Skeletal muscle satellite cell (primary cell): Measurements from ENCODE around the gene SMARCA4.
A peak's percentile ranks its signal among the peaks of the same experiment; 100 is the strongest.
"Not testable (repeated sequence)": the region's sequence is repeated elsewhere in the genome, so short reads cannot be mapped to it uniquely, and the experiment has no call there.

Source experiments
- H3K27me3 ChIP-seq: 2 replicates; pipeline ENCODE4 v1.7.0; 2013; ENCODE audit warnings: low read length; ENCODE audit not compliant: control insufficient read depth, insufficient read depth
- H3K36me3 ChIP-seq: 2 replicates; pipeline ENCODE4 v1.7.0; 2013; ENCODE audit warnings: mild to moderate bottlenecking, control low read depth, low read length; ENCODE audit not compliant: insufficient read depth
- H3K4me1 ChIP-seq: 2 replicates; pipeline ENCODE4 v1.7.0; 2013; ENCODE audit warnings: low read length; ENCODE audit not compliant: control insufficient read depth, insufficient read depth
- H3K4me2 ChIP-seq: 2 replicates; pipeline ENCODE4 v1.7.0; 2013; ENCODE audit warnings: mild to moderate bottlenecking, low read length
- H3K4me3 ChIP-seq: 2 replicates; pipeline ENCODE4 v1.7.0; 2013; ENCODE audit warnings: low read length
- H3K9ac ChIP-seq: 2 replicates; pipeline ENCODE4 v1.7.0; 2013; ENCODE audit warnings: mild to moderate bottlenecking, low read depth, low read length, moderate library complexity
- H3K9me3 ChIP-seq: replicated peaks from 2 replicates; pipeline ENCODE4 v1.7.0; 2013; ENCODE audit warnings: mild to moderate bottlenecking, control low read depth, low read length

SMARCA4 gene

GRCh38 chr19:10941649-10942048, 19.2 kb upstream of the SMARCA4 start:
- H3K27me3 ChIP-seq, H3K4me2 ChIP-seq, H3K4me3 ChIP-seq, H3K9me3 ChIP-seq, H3K4me1 ChIP-seq, H3K9ac ChIP-seq, H3K36me3 ChIP-seq: not testable (repeated sequence)

GRCh38 chr19:10943412-10943811, 17.4 kb upstream of the SMARCA4 start:
- H3K36me3 ChIP-seq, H3K9ac ChIP-seq, H3K4me3 ChIP-seq, H3K9me3 ChIP-seq, H3K4me1 ChIP-seq, H3K27me3 ChIP-seq, H3K4me2 ChIP-seq: not testable (repeated sequence)

GRCh38 chr19:10945264-10945663, 15.6 kb upstream of the SMARCA4 start:
- no peak overlapping the region for H3K4me2 ChIP-seq
- H3K27me3 ChIP-seq: no peaks in the 10 kb centered on the region
- no peaks in the 10 kb centered on the region for H3K36me3 ChIP-seq
- no peaks in the 10 kb centered on the region for H3K9me3 ChIP-seq
- peaks cover 9% of the 10 kb centered on the region for H3K4me1 ChIP-seq
- no peak overlapping the region for H3K9ac ChIP-seq
- H3K4me3 ChIP-seq: no peak overlapping the region

- no peaks in the 10 kb centered on the region for H3K9me3 ChIP-seq
- H3K36me3 ChIP-seq: no peaks in the 10 kb centered on the region
- no peak overlapping the region for H3K9ac ChIP-seq
- peaks cover 9% of the 10 kb centered on the region for H3K4me1 ChIP-seq
- no peak overlapping the region for H3K4me2 ChIP-seq
- no peaks in the 10 kb centered on the region for H3K27me3 ChIP-seq
- H3K4me3 ChIP-seq: no peak overlapping the region
Observed at GRCh38 chr19:10946958-10947657, 13.7 kb upstream of the SMARCA4 start.

- Histone ChIP-seq H3K9ac (no peak overlapping the region), H3K4me1 (peaks cover 8% of the 10 kb centered on the region), H3K27me3 (no peaks in the 10 kb centered on the region), H3K4me2 (no peak overlapping the region), H3K9me3 (no peaks in the 10 kb centered on the region), H3K36me3 (no peaks in the 10 kb centered on the region), H3K4me3 (no peak overlapping the region)
Observed at GRCh38 chr19:10952809-10953208, 8.0 kb upstream of the SMARCA4 start.

GRCh38 chr19:10959277-10959968, 1.4 kb upstream of the SMARCA4 start:
- peak overlapping the region; percentile 98 for H3K4me2 ChIP-seq
- not testable (repeated sequence) for H3K27me3 ChIP-seq, H3K36me3 ChIP-seq, H3K9me3 ChIP-seq
- H3K9ac ChIP-seq: peak overlapping the region; percentile 98
- peaks cover 23% of the 10 kb centered on the region for H3K4me1 ChIP-seq
- H3K4me3 ChIP-seq: peak overlapping the region; percentile 98

- peaks cover 29% of the 10 kb centered on the region for H3K4me1 ChIP-seq
- H3K4me3 ChIP-seq: peak overlapping the region; percentile 91
- H3K9ac ChIP-seq: peak overlapping the region; percentile 85
- H3K27me3 ChIP-seq: no peaks in the 10 kb centered on the region
- no peaks in the 10 kb centered on the region for H3K9me3 ChIP-seq
- H3K4me2 ChIP-seq: peak overlapping the region; percentile 88
- no peaks in the 10 kb centered on the region for H3K36me3 ChIP-seq
Observed at GRCh38 chr19:10961073-10961860, 437 bp downstream of the SMARCA4 start.

GRCh38 chr19:10962863-10963262, 2.0 kb downstream of the SMARCA4 start:
- peak overlapping the region; percentile 1 for H3K9ac ChIP-seq
- no peaks in the 10 kb centered on the region for H3K36me3 ChIP-seq
- H3K4me3 ChIP-seq: peak overlapping the region; percentile 91
- H3K9me3 ChIP-seq: no peaks in the 10 kb centered on the region
- peak overlapping the region; percentile 88 for H3K4me2 ChIP-seq
- H3K4me1 ChIP-seq: peaks cover 29% of the 10 kb centered on the region
- H3K27me3 ChIP-seq: no peaks in the 10 kb centered on the region

- no peaks in the 10 kb centered on the region for H3K27me3 ChIP-seq
- H3K4me2 ChIP-seq: peak overlapping the region; percentile 88
- H3K9me3 ChIP-seq: no peaks in the 10 kb centered on the region
- no peak overlapping the region for H3K9ac ChIP-seq
- H3K36me3 ChIP-seq: no peaks in the 10 kb centered on the region
- H3K4me3 ChIP-seq: no peak overlapping the region
- H3K4me1 ChIP-seq: peaks cover 29% of the 10 kb centered on the region
Observed at GRCh38 chr19:10963865-10964264, 3.0 kb downstream of the SMARCA4 start.

- H3K36me3 ChIP-seq: no peaks in the 10 kb centered on the region
- H3K4me3 ChIP-seq: no peak overlapping the region
- H3K4me1 ChIP-seq: peaks cover 25% of the 10 kb centered on the region
- no peaks in the 10 kb centered on the region for H3K9me3 ChIP-seq
- H3K9ac ChIP-seq: no peak overlapping the region
- H3K4me2 ChIP-seq: no peak overlapping the region
- no peaks in the 10 kb centered on the region for H3K27me3 ChIP-seq
Observed at GRCh38 chr19:10964903-10965302, 4.1 kb downstream of the SMARCA4 start.

GRCh38 chr19:10965398-10965797, 4.6 kb downstream of the SMARCA4 start:
- no peak overlapping the region for H3K4me3 ChIP-seq
- no peaks in the 10 kb centered on the region for H3K27me3 ChIP-seq
- no peaks in the 10 kb centered on the region for H3K36me3 ChIP-seq
- peaks cover 22% of the 10 kb centered on the region for H3K4me1 ChIP-seq
- H3K9me3 ChIP-seq: no peaks in the 10 kb centered on the region
- peak overlapping the region; percentile 12 for H3K4me2 ChIP-seq
- no peak overlapping the region for H3K9ac ChIP-seq
